SK-N-SH (cell line): ENCODE data around the gene AFF1. TPM values are rescaled to one million over a fixed set of nuclear protein-coding genes. Genes with fewer than 3 reads are reported as not detected.
A peak's percentile ranks its signal among the peaks of the same experiment; 100 is the strongest.

Source experiments
- CTCF ChIA-PET: fragments of 300-600, 350-600 bp; formaldehyde crosslinking; extraction: SDS; loops from one replicate; lab custom pipeline; 2021; lab: Yijun Ruan, JAX
- POLR2A ChIA-PET: fragments of 350-600 bp; sonication (Branson Sonifier 250); formaldehyde crosslinking; extraction: SDS; loops from one replicate; lab custom pipeline; 2020; ENCODE audit warnings: antibody characterized with exemption, inconsistent platforms; lab: Yijun Ruan, JAX
- DNase-seq: peaks from one replicate; pipeline ENCODE4 v3.0.0; 2012
- H2AFZ ChIP-seq: fragments of 200-600 bp; sonication (generic); 2 replicates; pipeline ENCODE4 v1.8.1; 2016; ENCODE audit warnings: antibody characterized with exemption, mild to moderate bottlenecking, low read depth
- H3F3A ChIP-seq: fragments of 200-600 bp; sonication (generic); replicated peaks from 2 replicates; pipeline ENCODE3; 2016; ENCODE audit warnings: antibody characterized with exemption, mild to moderate bottlenecking; ENCODE audit not compliant: insufficient read depth
- H3K27ac ChIP-seq, 2 experiments: fragments of 200-500 bp in 1 of 2; fragments of 200-600 bp in 1 of 2; sonication (Bioruptor generic) in 1 of 2; sonication (generic), shearing (Covaris generic) in 1 of 2; 2 replicates each; pipeline versions ENCODE4 v1.5.1 to v1.6.1; 2014 to 2016; ENCODE audit warnings: low read depth in 2 of 2, inconsistent platforms in 1 of 2, low read length in 1 of 2, mild to moderate bottlenecking in 1 of 2, mixed read lengths in 1 of 2
- H3K27me3 ChIP-seq: fragments of 200-600 bp; sonication (generic), shearing (Covaris generic); 2 replicates; pipeline ENCODE4 v1.6.1; 2016; ENCODE audit warnings: mixed run types; ENCODE audit not compliant: insufficient read depth
- H3K36me3 ChIP-seq, 2 experiments: fragments of 200-500 bp in 1 of 2; fragments of 200-600 bp in 1 of 2; sonication (Bioruptor generic) in 1 of 2; sonication (generic) in 1 of 2; replicated peaks in 1 of 2; 2 replicates each; pipeline versions ENCODE3 to v1.5.1; 2014 to 2016; ENCODE audit warnings: low read length in 1 of 2, mild to moderate bottlenecking in 1 of 2; ENCODE audit not compliant: insufficient read depth in 2 of 2, control insufficient read depth in 1 of 2
- H3K4me1 ChIP-seq, 2 experiments: fragments of 200-500 bp in 1 of 2; fragments of 200-600 bp in 1 of 2; sonication (Bioruptor generic) in 1 of 2; sonication (generic), shearing (Covaris generic) in 1 of 2; 2 replicates each; pipeline versions ENCODE4 v1.5.1 to v1.6.1; 2014 to 2016; ENCODE audit warnings: low read depth in 1 of 2, low read length in 1 of 2, mixed run types in 1 of 2; ENCODE audit not compliant: insufficient read depth in 2 of 2, control insufficient read depth in 1 of 2
- H3K4me2 ChIP-seq: fragments of 200-600 bp; sonication (generic), shearing (Covaris generic); 2 replicates; pipeline ENCODE4 v1.6.1; 2017; ENCODE audit warnings: mixed run types
- H3K4me3 ChIP-seq, 2 experiments: fragments of 200-500 bp in 1 of 2; fragments of 200-600 bp in 1 of 2; sonication (Bioruptor generic) in 1 of 2; sonication (generic), shearing (Covaris generic) in 1 of 2; 2 replicates each; pipeline versions ENCODE4 v1.5.1 to v1.8.1; 2014 to 2016; ENCODE audit warnings: low read depth in 2 of 2, inconsistent platforms in 1 of 2, low read length in 1 of 2, mild to moderate bottlenecking in 1 of 2, mixed read lengths in 1 of 2, moderate library complexity in 1 of 2
- H3K79me2 ChIP-seq: fragments of 200-600 bp; sonication (generic); 2 replicates; pipeline ENCODE4 v1.8.1; 2017; ENCODE audit warnings: mild to moderate bottlenecking; ENCODE audit not compliant: insufficient read depth
- H3K9ac ChIP-seq: fragments of 200-600 bp; sonication (generic); 2 replicates; pipeline ENCODE4 v1.6.1; 2017; ENCODE audit warnings: mixed run types
- H3K9me2 ChIP-seq: fragments of 200-600 bp; sonication (generic); 2 replicates; pipeline ENCODE4 v1.6.1; 2017; ENCODE audit warnings: mixed run types
- H3K9me3 ChIP-seq: fragments of 200-600 bp; sonication (generic); 2 replicates; pipeline ENCODE4 v1.6.1; 2017; ENCODE audit warnings: mixed run types, mild to moderate bottlenecking, moderate library complexity
- H4K20me1 ChIP-seq: fragments of 200-600 bp; sonication (generic); 2 replicates; pipeline ENCODE4 v1.6.1; 2017; ENCODE audit warnings: mild to moderate bottlenecking, mixed run types; ENCODE audit not compliant: insufficient read depth
- EZH2phosphoT487 ChIP-seq: fragments of 200-600 bp; sonication (generic); IDR thresholded peaks from 2 replicates; pipeline ENCODE4 v1.6.1; 2017; ENCODE audit warnings: low read depth, mixed run types, mild to moderate bottlenecking, antibody characterized with exemption, moderate library complexity, borderline replicate concordance
- FOXM1 ChIP-seq: IDR thresholded peaks from 2 replicates; pipeline ENCODE4 v1.4.0; 2012; ENCODE audit warnings: low read depth, mild to moderate bottlenecking
- JUND ChIP-seq: IDR thresholded peaks from 2 replicates; pipeline ENCODE4 v1.4.0; 2012
- MXI1 ChIP-seq: IDR thresholded peaks from 2 replicates; pipeline ENCODE4 v1.6.1; 2012; ENCODE audit warnings: mild to moderate bottlenecking, low read depth, low read length, improper control_type of control experiment
- NFIC ChIP-seq: IDR thresholded peaks from 2 replicates; pipeline ENCODE4 v1.4.0; 2012; ENCODE audit warnings: borderline replicate concordance
- POLR2AphosphoS5 ChIP-seq: IDR thresholded peaks from 2 replicates; pipeline ENCODE4 v1.6.1; 2012; ENCODE audit warnings: low read depth, low read length
- RFX5 ChIP-seq: IDR thresholded peaks from 2 replicates; pipeline ENCODE4 v1.6.1; 2012; ENCODE audit warnings: mild to moderate bottlenecking, improper control_type of control experiment, low read length
- RXRA ChIP-seq: IDR thresholded peaks from 2 replicates; pipeline ENCODE4 v1.4.0; 2012; ENCODE audit warnings: low read depth, mild to moderate bottlenecking, borderline replicate concordance
- SMC3 ChIP-seq: IDR thresholded peaks from 2 replicates; pipeline ENCODE4 v1.6.1; 2012; ENCODE audit warnings: low read depth, low read length, improper control_type of control experiment
- TAF1 ChIP-seq: IDR thresholded peaks from 2 replicates; pipeline ENCODE4 v1.6.1; 2012; ENCODE audit warnings: low read depth, mild to moderate bottlenecking, low read length, moderate library complexity, borderline replicate concordance
- TCF12 ChIP-seq: IDR thresholded peaks from 2 replicates; pipeline ENCODE4 v1.4.0; 2012
- WGBS: methylation state at CpG from one replicate; pipeline ENCODE4 v1.1.6; 2017; ENCODE audit warnings: low lambda C conversion rate; 5-methylcytosine and 5-hydroxymethylcytosine counted together
- polyA plus RNA-seq, 3 experiments: library from polyadenylated mRNA; depleted of rRNA; stranded (reverse); fragments of >200 nt; gene quantifications; 2 replicates each; pipeline ENCODE4 v1.2.3, GENCODE V29; 2012
- TF ChIP-seq, protein P1 (sequence below): IDR thresholded peaks from 2 replicates; pipeline ENCODE4 v1.6.1; 2012; ENCODE audit warnings: mild to moderate bottlenecking, low read depth, low read length, moderate library complexity
- TF ChIP-seq, protein P2 (sequence below): IDR thresholded peaks from 2 replicates; pipeline ENCODE4 v1.4.0; 2012; ENCODE audit warnings: low read depth, borderline replicate concordance
- TF ChIP-seq, protein P3 (sequence below): fragments of 200-600 bp; sonication (generic); IDR thresholded peaks from 2 replicates; pipeline ENCODE4 v1.6.1; 2017; ENCODE audit warnings: antibody characterized with exemption, mild to moderate bottlenecking, moderate library complexity
- TF ChIP-seq, protein P4 (sequence below): fragments of 150-350 bp; IDR thresholded peaks from 2 replicates; pipeline ENCODE4 v1.6.1; 2016; ENCODE audit warnings: mild to moderate bottlenecking, low read depth, low read length

The AFF1 gene
- polyA plus RNA-seq, 1 of the 3 experiments (the other 2 are of a cell fraction) = 2.7 TPM

DNA sequence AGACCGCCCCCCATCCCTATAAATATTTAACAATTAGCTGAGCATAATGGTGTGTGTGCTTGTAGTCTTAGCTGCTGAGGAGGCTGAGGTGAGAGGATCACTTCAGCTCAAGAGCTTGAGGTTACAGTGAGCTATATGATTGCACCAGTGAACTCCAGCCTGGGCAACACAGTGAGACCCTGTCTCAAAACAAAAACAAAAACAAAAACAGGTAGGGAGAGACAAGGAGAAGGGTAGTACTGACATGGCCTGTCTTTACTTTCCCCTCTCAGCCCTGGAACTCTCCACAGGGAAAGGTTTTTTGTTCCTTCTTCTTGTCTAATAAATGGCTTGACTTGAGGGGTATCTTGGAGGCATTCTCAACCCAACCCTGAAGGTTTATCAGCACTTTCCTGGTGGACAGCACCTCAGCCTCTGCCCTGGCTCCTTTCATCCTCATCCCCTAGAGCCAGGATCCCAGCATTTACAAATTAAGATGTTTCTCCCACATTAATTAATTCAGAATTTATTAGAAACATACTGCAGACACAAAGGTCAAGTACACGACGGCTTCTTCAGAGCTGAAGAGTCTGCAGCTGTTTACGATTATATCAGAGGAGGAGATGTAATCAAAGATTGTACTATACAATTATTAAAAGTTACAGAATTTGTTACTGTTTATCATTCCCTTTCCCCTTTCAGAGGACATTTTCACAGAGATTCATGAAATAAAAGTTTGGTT, 131.8 kb downstream of the AFF1 start:
- H3K9me3 ChIP-seq = no peaks in the 10 kb centered on the region
- no peaks in the 10 kb centered on the region for H3K27me3 ChIP-seq
- peaks cover 1% of the 10 kb centered on the region; the same call in 1 of the 2 replicates for H3K79me2 ChIP-seq
- H2AFZ ChIP-seq = no peak overlapping the region
- peaks cover 8% of the 10 kb centered on the region for H4K20me1 ChIP-seq
- H3F3A ChIP-seq = peaks cover 8% of the 10 kb centered on the region
- no peak overlapping the region for H3K9ac ChIP-seq
- no peaks in the 10 kb centered on the region for H3K36me3 ChIP-seq
- POLR2A ChIA-PET = no interaction called here
- 55% methylated on average over 4 of the region's 4 CpGs for WGBS
- peaks cover 0 to 20% of the 10 kb centered on the region in 2 experiments; a peak in 2 of 4 replicates for H3K4me1 ChIP-seq
- CTCF ChIA-PET = interaction anchor here (1.0 to 2.9 kb wide), 4 partner anchors 11 to 55 kb away, joined by 3 to 14 read pairs (median 3); no protein-coding TSS in a partner anchor
- TF ChIP-seq, protein P1, sequence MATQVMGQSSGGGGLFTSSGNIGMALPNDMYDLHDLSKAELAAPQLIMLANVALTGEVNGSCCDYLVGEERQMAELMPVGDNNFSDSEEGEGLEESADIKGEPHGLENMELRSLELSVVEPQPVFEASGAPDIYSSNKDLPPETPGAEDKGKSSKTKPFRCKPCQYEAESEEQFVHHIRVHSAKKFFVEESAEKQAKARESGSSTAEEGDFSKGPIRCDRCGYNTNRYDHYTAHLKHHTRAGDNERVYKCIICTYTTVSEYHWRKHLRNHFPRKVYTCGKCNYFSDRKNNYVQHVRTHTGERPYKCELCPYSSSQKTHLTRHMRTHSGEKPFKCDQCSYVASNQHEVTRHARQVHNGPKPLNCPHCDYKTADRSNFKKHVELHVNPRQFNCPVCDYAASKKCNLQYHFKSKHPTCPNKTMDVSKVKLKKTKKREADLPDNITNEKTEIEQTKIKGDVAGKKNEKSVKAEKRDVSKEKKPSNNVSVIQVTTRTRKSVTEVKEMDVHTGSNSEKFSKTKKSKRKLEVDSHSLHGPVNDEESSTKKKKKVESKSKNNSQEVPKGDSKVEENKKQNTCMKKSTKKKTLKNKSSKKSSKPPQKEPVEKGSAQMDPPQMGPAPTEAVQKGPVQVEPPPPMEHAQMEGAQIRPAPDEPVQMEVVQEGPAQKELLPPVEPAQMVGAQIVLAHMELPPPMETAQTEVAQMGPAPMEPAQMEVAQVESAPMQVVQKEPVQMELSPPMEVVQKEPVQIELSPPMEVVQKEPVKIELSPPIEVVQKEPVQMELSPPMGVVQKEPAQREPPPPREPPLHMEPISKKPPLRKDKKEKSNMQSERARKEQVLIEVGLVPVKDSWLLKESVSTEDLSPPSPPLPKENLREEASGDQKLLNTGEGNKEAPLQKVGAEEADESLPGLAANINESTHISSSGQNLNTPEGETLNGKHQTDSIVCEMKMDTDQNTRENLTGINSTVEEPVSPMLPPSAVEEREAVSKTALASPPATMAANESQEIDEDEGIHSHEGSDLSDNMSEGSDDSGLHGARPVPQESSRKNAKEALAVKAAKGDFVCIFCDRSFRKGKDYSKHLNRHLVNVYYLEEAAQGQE = peak; percentile 98
- TF ChIP-seq TCF12 (0 out of 2 replicates have a peak, but pooled peaks have one; percentile 16), NFIC (no peak), TAF1 (no peak), MXI1 (no peak)
- TF ChIP-seq, protein P2, sequence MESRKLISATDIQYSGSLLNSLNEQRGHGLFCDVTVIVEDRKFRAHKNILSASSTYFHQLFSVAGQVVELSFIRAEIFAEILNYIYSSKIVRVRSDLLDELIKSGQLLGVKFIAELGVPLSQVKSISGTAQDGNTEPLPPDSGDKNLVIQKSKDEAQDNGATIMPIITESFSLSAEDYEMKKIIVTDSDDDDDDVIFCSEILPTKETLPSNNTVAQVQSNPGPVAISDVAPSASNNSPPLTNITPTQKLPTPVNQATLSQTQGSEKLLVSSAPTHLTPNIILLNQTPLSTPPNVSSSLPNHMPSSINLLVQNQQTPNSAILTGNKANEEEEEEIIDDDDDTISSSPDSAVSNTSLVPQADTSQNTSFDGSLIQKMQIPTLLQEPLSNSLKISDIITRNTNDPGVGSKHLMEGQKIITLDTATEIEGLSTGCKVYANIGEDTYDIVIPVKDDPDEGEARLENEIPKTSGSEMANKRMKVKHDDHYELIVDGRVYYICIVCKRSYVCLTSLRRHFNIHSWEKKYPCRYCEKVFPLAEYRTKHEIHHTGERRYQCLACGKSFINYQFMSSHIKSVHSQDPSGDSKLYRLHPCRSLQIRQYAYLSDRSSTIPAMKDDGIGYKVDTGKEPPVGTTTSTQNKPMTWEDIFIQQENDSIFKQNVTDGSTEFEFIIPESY = no peak
- H3K9me2 ChIP-seq = no peaks in the 10 kb centered on the region
- H3K4me2 ChIP-seq = no peak overlapping the region
- no peak overlapping the region for H3K27ac ChIP-seq
- DNase-seq = no peak
- no peak overlapping the region for H3K4me3 ChIP-seq

DNA sequence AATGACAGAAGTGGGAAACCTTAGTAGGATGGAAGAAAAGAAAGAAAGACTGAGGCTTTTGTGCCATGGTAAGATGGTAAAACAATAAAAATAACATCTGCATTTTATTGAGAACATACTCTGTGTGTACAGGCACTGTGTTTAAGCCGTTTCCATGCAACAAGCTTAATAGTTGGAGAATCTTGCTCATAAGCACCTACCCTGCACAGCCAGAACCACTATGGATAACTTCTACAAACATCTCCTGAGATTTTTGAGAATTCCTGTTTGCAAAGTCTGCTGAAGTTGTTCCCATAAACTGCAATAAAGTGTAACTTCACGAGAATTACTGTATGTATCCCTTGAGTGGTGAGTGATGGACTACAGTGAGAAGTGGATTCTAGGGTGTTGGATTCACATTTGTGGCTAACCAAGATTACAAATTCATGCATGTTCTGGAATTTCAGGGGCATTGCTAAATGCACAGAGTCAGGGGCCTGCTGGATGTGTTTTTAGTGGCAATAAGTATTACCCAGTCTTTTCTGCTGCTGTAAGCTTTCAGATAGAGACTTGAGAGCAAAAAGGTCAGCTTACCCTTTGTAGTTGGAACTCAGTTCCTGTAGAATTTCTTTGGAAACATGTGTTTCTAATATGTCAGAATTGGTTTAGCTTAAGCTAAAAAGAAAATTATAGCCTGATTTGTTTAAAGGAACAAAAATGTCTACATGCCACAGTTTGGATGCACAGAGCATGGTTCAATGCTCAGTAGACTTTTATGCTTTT, 132.5 kb downstream of the AFF1 start:
- H3K4me3 ChIP-seq = no peak overlapping the region
- CTCF ChIA-PET = interaction anchor here (1.0 to 2.9 kb wide), 4 partner anchors 12 to 54 kb away, joined by 3 to 14 read pairs (median 3); no protein-coding TSS in a partner anchor
- H3K9me3 ChIP-seq = no peaks in the 10 kb centered on the region
- peaks cover 0 to 20% of the 10 kb centered on the region in 2 experiments; a peak in 2 of 4 replicates for H3K4me1 ChIP-seq
- no peaks in the 10 kb centered on the region for H3K9me2 ChIP-seq
- no peaks in the 10 kb centered on the region for H3K36me3 ChIP-seq
- peaks cover 7% of the 10 kb centered on the region for H4K20me1 ChIP-seq
- 93% methylated on average over 2 of the region's 2 CpGs for WGBS
- POLR2A ChIA-PET = interaction anchor here (0.6 kb wide), 1 partner anchor 324 kb away, joined by 3 read pairs; the partner anchor contains the start of gene HSD17B11
- peaks cover 8% of the 10 kb centered on the region for H3F3A ChIP-seq
- no peak for DNase-seq
- H2AFZ ChIP-seq = no peak overlapping the region
- H3K9ac ChIP-seq = no peak overlapping the region
- H3K4me2 ChIP-seq = no peak overlapping the region
- H3K27ac ChIP-seq = peak overlapping the region in 1 of 2 experiments; percentile 12; a peak in 1 of 4 replicates
- H3K27me3 ChIP-seq = no peaks in the 10 kb centered on the region
- H3K79me2 ChIP-seq = peaks cover 5% of the 10 kb centered on the region; the same call in 1 of the 2 replicates
- TF ChIP-seq, protein P3, sequence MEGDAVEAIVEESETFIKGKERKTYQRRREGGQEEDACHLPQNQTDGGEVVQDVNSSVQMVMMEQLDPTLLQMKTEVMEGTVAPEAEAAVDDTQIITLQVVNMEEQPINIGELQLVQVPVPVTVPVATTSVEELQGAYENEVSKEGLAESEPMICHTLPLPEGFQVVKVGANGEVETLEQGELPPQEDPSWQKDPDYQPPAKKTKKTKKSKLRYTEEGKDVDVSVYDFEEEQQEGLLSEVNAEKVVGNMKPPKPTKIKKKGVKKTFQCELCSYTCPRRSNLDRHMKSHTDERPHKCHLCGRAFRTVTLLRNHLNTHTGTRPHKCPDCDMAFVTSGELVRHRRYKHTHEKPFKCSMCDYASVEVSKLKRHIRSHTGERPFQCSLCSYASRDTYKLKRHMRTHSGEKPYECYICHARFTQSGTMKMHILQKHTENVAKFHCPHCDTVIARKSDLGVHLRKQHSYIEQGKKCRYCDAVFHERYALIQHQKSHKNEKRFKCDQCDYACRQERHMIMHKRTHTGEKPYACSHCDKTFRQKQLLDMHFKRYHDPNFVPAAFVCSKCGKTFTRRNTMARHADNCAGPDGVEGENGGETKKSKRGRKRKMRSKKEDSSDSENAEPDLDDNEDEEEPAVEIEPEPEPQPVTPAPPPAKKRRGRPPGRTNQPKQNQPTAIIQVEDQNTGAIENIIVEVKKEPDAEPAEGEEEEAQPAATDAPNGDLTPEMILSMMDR = no peak
- TF ChIP-seq FOXM1 (no peak), JUND (no peak), EZH2phosphoT487 (no peak), RXRA (no peak), POLR2AphosphoS5 (no peak), RFX5 (no peak), NFIC (no peak), SMC3 (no peak), TCF12 (no peak)
- TF ChIP-seq, protein P4, sequence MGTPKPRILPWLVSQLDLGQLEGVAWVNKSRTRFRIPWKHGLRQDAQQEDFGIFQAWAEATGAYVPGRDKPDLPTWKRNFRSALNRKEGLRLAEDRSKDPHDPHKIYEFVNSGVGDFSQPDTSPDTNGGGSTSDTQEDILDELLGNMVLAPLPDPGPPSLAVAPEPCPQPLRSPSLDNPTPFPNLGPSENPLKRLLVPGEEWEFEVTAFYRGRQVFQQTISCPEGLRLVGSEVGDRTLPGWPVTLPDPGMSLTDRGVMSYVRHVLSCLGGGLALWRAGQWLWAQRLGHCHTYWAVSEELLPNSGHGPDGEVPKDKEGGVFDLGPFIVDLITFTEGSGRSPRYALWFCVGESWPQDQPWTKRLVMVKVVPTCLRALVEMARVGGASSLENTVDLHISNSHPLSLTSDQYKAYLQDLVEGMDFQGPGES = no peak
